ENCODE results near the gene GALNT15. TPM values are rescaled to one million over a fixed set of nuclear protein-coding genes. Genes with fewer than 3 reads are reported as not detected.

Gene GALNT15
- total RNA-seq, 1 donor: 4.7 TPM

GRCh38 chr3:16247282-16248061 is 73.0 kb downstream of the GALNT15 start:
- no peak overlapping the region for H3K4me3 ChIP-seq (ENCODE audit: low read depth, low read length)
- TF ChIP-seq CTCF (IDR thresholded peaks at IDR 0.05; ENCODE audit: insufficient read depth, low read depth, low read length): peak; percentile 88
- DNase-seq (ENCODE audit: low read depth): peak; percentile 86

- DNase-seq (ENCODE audit: low read depth): no peak
- TF ChIP-seq CTCF (IDR thresholded peaks at IDR 0.05; ENCODE audit: insufficient read depth, low read depth, low read length): no peak
- no peak overlapping the region for H3K4me3 ChIP-seq (ENCODE audit: low read depth, low read length)
These were observed 74.1 kb downstream of the GALNT15 start for GRCh38 chr3:16248556-16248955.

- peak; percentile 63 for TF ChIP-seq CTCF (IDR thresholded peaks at IDR 0.05; ENCODE audit: insufficient read depth, low read depth, low read length)
- DNase-seq (ENCODE audit: low read depth): peak; percentile 42
- H3K4me3 ChIP-seq (ENCODE audit: low read depth, low read length): no peak overlapping the region
These were observed 74.9 kb downstream of the GALNT15 start for GRCh38 chr3:16249336-16249735.

GRCh38 chr3:16249886-16250285 is 75.4 kb downstream of the GALNT15 start:
- no peak overlapping the region for H3K4me3 ChIP-seq (ENCODE audit: low read depth, low read length)
- no peak for DNase-seq (ENCODE audit: low read depth)
- no peak for TF ChIP-seq CTCF (IDR thresholded peaks at IDR 0.05; ENCODE audit: insufficient read depth, low read depth, low read length)

GRCh38 chr3:16251316-16252085 is 77.0 kb downstream of the GALNT15 start:
- no peak for TF ChIP-seq CTCF (IDR thresholded peaks at IDR 0.05; ENCODE audit: insufficient read depth, low read depth, low read length)
- DNase-seq (ENCODE audit: low read depth): no peak
- H3K4me3 ChIP-seq (ENCODE audit: low read depth, low read length): no peak overlapping the region

- H3K4me3 ChIP-seq (ENCODE audit: low read depth, low read length): no peak overlapping the region
- TF ChIP-seq CTCF (IDR thresholded peaks at IDR 0.05; ENCODE audit: insufficient read depth, low read depth, low read length): no peak
- DNase-seq (ENCODE audit: low read depth): peak; percentile 17
These were observed 77.9 kb downstream of the GALNT15 start for GRCh38 chr3:16252243-16252978.
